Measurements from ENCODE around the gene ARAP1. TPM values are rescaled to one million over a fixed set of nuclear protein-coding genes. Genes with fewer than 3 reads are reported as not detected.

ARAP1 gene
- total and polyA plus RNA-seq, 3 experiments from 2014 or later, result 39.8 to 64.0 (median 61.2) TPM

DNA sequence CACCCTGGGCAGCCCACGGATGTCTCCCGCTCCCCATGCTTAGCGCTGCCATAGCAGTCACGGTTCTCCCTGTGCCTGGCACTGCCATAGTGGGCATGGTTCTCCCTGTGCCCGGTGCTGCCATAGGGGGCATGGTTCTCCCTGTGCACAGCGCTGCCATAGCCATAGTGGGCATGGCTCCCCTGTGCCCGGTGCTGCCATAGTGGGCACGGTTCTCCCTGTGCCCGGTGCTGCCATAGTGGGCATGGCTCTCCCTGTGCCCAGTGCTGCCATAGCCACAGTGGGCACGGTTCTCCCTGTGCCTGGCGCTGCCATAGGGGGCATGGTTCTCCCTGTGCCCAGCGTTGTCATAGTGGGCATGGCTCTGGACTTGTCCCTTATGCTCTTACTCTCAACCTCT lies 19.9 kb upstream of the ARAP1 start:
- H3K27me3 Mint-ChIP-seq, result peaks cover 0 to 1% of the 10 kb centered on the region in 2 donors
- POLR2A ChIA-PET, result no interaction called here
- H3K27ac Mint-ChIP-seq, result peak overlapping the region in 2 of 8 donors; percentile 44 to 58

DNA sequence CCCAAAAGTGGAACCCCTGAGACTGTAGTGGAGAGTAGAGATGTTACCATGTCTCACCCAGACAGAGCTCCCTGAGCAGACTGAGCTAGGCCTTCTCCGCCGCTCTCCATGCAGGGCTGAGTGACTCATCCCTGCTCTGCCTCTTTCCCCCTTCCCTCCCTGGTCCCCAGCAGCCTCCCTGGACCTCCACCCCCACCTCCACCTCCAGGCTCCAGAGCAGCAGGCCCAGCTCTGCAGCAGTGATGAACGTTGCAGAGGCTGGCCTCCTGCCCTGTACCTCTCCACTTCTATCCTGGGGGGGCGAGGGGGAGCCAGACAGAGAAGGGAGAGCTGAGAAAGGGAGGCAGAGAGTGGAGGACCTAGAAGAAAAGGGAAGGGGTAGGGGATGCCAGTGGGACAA lies 19.3 kb upstream of the ARAP1 start:
- DNase-seq, result no peak
- Histone ChIP-seq H3K27ac (ENCODE audit: low read depth, low read length) (no peak overlapping the region), H3K4me3 (ENCODE audit: low read length) (no peak overlapping the region), H3K36me3 (ENCODE audit: insufficient read depth, low read length) (no peaks in the 10 kb centered on the region), H3K9me3 (ENCODE audit: low read length) (no peaks in the 10 kb centered on the region), H3K4me1 (ENCODE audit: insufficient read depth, low read length) (peaks cover 4% of the 10 kb centered on the region), H3K27me3 (ENCODE audit: insufficient read depth, low read length, poor library complexity, severe bottlenecking) (no peaks in the 10 kb centered on the region)
- H3K27ac Mint-ChIP-seq, result peak overlapping the region in 1 of 8 donors; percentile 43
- H3K9me3 Mint-ChIP-seq, result no peaks in the 10 kb centered on the region
- ChIA-PET CTCF (interaction anchor here (1.4 kb wide), 1 partner anchor 46 kb away, joined by 4 read pairs; no protein-coding TSS in a partner anchor), POLR2A (no interaction called here)
- peaks cover 11 to 24% (median 22%) of the 10 kb centered on the region in 3 donors for H3K4me1 Mint-ChIP-seq
- H3K4me3 Mint-ChIP-seq, result no peak overlapping the region
- H3K36me3 Mint-ChIP-seq, result peaks cover 0 to 7% (median 0%) of the 10 kb centered on the region in 3 donors
- H3K27me3 Mint-ChIP-seq, result peaks cover 0 to 3% of the 10 kb centered on the region in 2 donors

More for the DNA sequence above, 19.9 kb upstream of the ARAP1 start:
- no peak for DNase-seq
- Histone ChIP-seq H3K36me3 (ENCODE audit: insufficient read depth, low read length) (no peaks in the 10 kb centered on the region), H3K9me3 (ENCODE audit: low read length) (no peaks in the 10 kb centered on the region), H3K4me3 (ENCODE audit: low read length) (no peak overlapping the region), H3K4me1 (ENCODE audit: insufficient read depth, low read length) (peaks cover 4% of the 10 kb centered on the region), H3K27ac (ENCODE audit: low read depth, low read length) (no peak overlapping the region), H3K27me3 (ENCODE audit: insufficient read depth, low read length, poor library complexity, severe bottlenecking) (no peaks in the 10 kb centered on the region)
- no peaks in the 10 kb centered on the region for H3K9me3 Mint-ChIP-seq
- CTCF ChIA-PET, result interaction anchor here (1.4 kb wide), 1 partner anchor 47 kb away, joined by 4 read pairs; no protein-coding TSS in a partner anchor
- H3K4me1 Mint-ChIP-seq, result peaks cover 13 to 26% (median 26%) of the 10 kb centered on the region in 3 donors
- no peak overlapping the region for H3K4me3 Mint-ChIP-seq
- H3K36me3 Mint-ChIP-seq, result peaks cover 0 to 7% (median 0%) of the 10 kb centered on the region in 3 donors

DNA sequence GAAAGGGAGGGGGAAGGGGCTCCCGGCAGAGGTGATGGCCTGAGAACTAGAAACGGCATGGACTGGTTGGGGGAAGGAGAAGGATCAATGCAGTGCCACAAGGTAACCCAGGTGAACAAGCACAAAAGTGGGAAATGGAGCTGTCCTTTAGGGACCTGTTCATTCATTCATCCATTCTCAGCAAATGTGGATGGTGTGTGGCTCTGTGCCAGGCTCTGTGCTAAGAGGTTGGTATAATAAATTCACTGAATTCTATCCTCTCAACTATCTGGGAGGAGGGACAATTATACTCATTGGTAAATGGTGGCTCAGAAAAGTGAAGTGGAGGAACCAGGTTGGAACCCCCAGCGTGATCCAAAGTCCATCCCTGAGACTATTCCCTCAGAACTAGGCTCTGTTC lies 18.6 kb upstream of the ARAP1 start:
- Histone ChIP-seq H3K27me3 (ENCODE audit: insufficient read depth, low read length, poor library complexity, severe bottlenecking) (no peaks in the 10 kb centered on the region), H3K4me1 (ENCODE audit: insufficient read depth, low read length) (peaks cover 4% of the 10 kb centered on the region), H3K36me3 (ENCODE audit: insufficient read depth, low read length) (no peaks in the 10 kb centered on the region), H3K9me3 (ENCODE audit: low read length) (no peaks in the 10 kb centered on the region), H3K27ac (ENCODE audit: low read depth, low read length) (no peak overlapping the region), H3K4me3 (ENCODE audit: low read length) (no peak overlapping the region)
- Mint-ChIP-seq H3K27me3 (peaks cover 0 to 3% of the 10 kb centered on the region in 2 donors), H3K36me3 (peaks cover 0 to 7% (median 0%) of the 10 kb centered on the region in 3 donors), H3K4me3 (no peak overlapping the region), H3K27ac (no peak overlapping the region), H3K9me3 (no peaks in the 10 kb centered on the region), H3K4me1 (peaks cover 8 to 16% (median 15%) of the 10 kb centered on the region in 3 donors)
- ChIA-PET CTCF (interaction anchor here (1.4 kb wide), 1 partner anchor 45 kb away, joined by 4 read pairs; no protein-coding TSS in a partner anchor), POLR2A (no interaction called here)
- no peak for DNase-seq

DNA sequence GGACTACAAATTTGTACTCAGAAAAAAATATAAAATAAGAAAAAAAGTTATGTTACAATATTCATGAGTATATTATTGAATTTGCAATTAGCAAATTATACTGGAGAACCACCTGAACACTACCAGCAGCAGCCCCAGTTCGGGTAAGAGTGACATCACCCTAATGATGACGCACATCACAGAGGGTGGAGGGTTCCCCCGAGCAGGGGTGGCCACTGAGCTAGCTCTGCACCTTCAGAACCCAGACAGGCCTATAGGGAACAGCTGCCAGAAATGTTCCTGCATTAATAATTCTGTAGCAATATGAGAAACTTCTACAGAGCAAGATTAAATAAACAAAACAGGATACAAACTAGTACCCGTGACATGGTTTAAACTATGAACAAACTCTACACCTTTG lies 17.5 kb upstream of the ARAP1 start:
- ChIA-PET CTCF (no interaction called here), POLR2A (no interaction called here)
- H3K4me3 Mint-ChIP-seq, result no peak overlapping the region
- H3K9me3 Mint-ChIP-seq, result no peaks in the 10 kb centered on the region
- peaks cover 0 to 3% of the 10 kb centered on the region in 2 donors for H3K27me3 Mint-ChIP-seq
- H3K27me3 ChIP-seq (ENCODE audit: insufficient read depth, low read length, poor library complexity, severe bottlenecking), result no peaks in the 10 kb centered on the region
- H3K36me3 Mint-ChIP-seq, result peaks cover 0 to 7% (median 0%) of the 10 kb centered on the region in 3 donors
- no peak overlapping the region for H3K4me3 ChIP-seq (ENCODE audit: low read length)
- no peak overlapping the region for H3K27ac ChIP-seq (ENCODE audit: low read depth, low read length)
- peak overlapping the region in 2 of 8 donors; percentile 6 to 14 for H3K27ac Mint-ChIP-seq
- no peaks in the 10 kb centered on the region for H3K36me3 ChIP-seq (ENCODE audit: insufficient read depth, low read length)
- peaks cover 4 to 8% (median 8%) of the 10 kb centered on the region in 3 donors for H3K4me1 Mint-ChIP-seq
- no peak for DNase-seq
- no peaks in the 10 kb centered on the region for H3K4me1 ChIP-seq (ENCODE audit: insufficient read depth, low read length)
- H3K9me3 ChIP-seq (ENCODE audit: low read length), result no peaks in the 10 kb centered on the region

DNA sequence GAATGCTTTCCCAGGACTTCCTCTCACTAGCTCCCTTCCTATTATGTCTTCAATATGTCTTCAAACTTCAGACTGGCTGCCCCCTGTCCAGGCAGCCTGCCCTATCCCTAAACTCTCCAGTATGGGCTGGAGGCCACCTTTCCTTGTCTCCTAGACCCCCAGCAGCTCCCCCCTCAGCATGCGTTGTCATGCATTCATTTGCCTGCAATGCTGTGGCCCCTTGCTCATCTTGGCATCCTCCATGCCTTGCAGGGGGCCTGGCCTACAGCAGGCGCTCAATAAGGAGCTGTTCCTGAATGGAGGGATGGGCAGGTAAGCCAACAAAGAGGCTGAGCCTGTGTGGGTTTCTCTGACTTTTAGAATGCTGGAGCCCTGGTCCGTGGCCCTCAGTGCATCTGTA lies 16.4 kb upstream of the ARAP1 start:
- H3K27me3 Mint-ChIP-seq, result peaks cover 0 to 3% of the 10 kb centered on the region in 2 donors
- no peak overlapping the region for H3K27ac ChIP-seq (ENCODE audit: low read depth, low read length)
- no peaks in the 10 kb centered on the region for H3K4me1 ChIP-seq (ENCODE audit: insufficient read depth, low read length)
- no peak for DNase-seq
- H3K4me3 ChIP-seq (ENCODE audit: low read length), result no peak overlapping the region
- no peak overlapping the region for H3K4me3 Mint-ChIP-seq
- peak overlapping the region in 2 of 8 donors; percentile 24 to 47 for H3K27ac Mint-ChIP-seq
- no peaks in the 10 kb centered on the region for H3K27me3 ChIP-seq (ENCODE audit: insufficient read depth, low read length, poor library complexity, severe bottlenecking)
- H3K36me3 ChIP-seq (ENCODE audit: insufficient read depth, low read length), result no peaks in the 10 kb centered on the region
- H3K9me3 Mint-ChIP-seq, result no peaks in the 10 kb centered on the region
- ChIA-PET CTCF (interaction anchor here (1.1 to 1.4 kb wide), 2 partner anchors 25 to 43 kb away, joined by 3 to 4 read pairs; partner anchors contain the start of gene STARD10), POLR2A (no interaction called here)
- H3K4me1 Mint-ChIP-seq, result peaks cover 4 to 5% (median 4%) of the 10 kb centered on the region in 3 donors
- H3K36me3 Mint-ChIP-seq, result peaks cover 0 to 4% (median 0%) of the 10 kb centered on the region in 3 donors
- H3K9me3 ChIP-seq (ENCODE audit: low read length), result no peaks in the 10 kb centered on the region

DNA sequence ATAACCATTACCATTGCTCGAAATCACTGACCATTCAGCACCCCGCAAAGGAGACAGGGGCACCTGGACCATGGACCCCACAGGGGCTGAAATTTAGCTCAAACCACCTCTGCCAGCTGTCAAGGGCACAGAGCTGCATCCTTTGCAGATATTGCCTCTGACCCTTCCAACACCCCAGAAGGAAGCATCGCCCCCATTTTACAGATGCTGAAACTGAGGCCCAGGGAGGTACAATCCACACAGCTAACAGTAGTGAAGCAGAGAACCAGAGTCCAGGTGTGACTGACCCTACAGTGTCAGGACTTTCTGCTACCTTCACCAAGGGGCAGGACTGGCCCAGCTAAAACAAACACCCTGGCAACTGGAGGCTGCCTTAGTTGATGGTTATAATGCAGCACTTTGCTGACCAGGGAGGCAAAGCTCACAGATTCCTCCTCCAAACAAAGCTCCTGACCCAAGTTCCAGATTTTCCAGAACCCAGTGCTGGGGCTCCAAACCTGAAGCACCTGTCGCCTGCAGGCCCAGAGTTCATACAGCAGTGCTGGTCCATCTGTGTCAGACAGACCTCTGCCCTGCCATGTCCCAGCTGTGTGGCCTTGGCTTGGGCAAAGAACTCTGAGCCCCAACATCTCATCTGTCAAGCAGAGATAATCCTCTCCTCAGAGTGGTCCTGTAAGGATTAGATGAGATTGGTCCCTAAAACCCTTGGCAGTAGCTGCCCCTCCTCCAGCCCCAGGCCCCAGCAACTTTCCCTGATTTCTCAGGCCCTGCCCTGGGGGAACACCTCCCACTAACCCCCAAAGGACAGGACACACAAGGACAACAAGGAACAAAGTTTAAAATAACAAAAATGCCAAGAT lies 15.2 kb upstream of the ARAP1 start:
- H3K4me3 ChIP-seq (ENCODE audit: low read length), result no peak overlapping the region
- Mint-ChIP-seq H3K36me3 (peaks cover 0 to 1% (median 0%) of the 10 kb centered on the region in 3 donors), H3K4me1 (peaks cover 7 to 12% (median 11%) of the 10 kb centered on the region in 3 donors), H3K27me3 (peaks cover 0 to 4% of the 10 kb centered on the region in 2 donors), H3K4me3 (no peak overlapping the region), H3K9me3 (no peaks in the 10 kb centered on the region), H3K27ac (peak overlapping the region in 2 of 8 donors; percentile 55 to 60)
- no peaks in the 10 kb centered on the region for H3K36me3 ChIP-seq (ENCODE audit: insufficient read depth, low read length)
- no peak overlapping the region for H3K27ac ChIP-seq (ENCODE audit: low read depth, low read length)
- ChIA-PET POLR2A (no interaction called here), CTCF (interaction anchor here (0.9 to 1.4 kb wide), 4 partner anchors 27 to 64 kb away, joined by 3 to 4 read pairs (median 3); partner anchors contain the start of gene STARD10)
- DNase-seq, result no peak
- H3K4me1 ChIP-seq (ENCODE audit: insufficient read depth, low read length), result no peaks in the 10 kb centered on the region
- no peaks in the 10 kb centered on the region for H3K27me3 ChIP-seq (ENCODE audit: insufficient read depth, low read length, poor library complexity, severe bottlenecking)
- H3K9me3 ChIP-seq (ENCODE audit: low read length), result no peaks in the 10 kb centered on the region

DNA sequence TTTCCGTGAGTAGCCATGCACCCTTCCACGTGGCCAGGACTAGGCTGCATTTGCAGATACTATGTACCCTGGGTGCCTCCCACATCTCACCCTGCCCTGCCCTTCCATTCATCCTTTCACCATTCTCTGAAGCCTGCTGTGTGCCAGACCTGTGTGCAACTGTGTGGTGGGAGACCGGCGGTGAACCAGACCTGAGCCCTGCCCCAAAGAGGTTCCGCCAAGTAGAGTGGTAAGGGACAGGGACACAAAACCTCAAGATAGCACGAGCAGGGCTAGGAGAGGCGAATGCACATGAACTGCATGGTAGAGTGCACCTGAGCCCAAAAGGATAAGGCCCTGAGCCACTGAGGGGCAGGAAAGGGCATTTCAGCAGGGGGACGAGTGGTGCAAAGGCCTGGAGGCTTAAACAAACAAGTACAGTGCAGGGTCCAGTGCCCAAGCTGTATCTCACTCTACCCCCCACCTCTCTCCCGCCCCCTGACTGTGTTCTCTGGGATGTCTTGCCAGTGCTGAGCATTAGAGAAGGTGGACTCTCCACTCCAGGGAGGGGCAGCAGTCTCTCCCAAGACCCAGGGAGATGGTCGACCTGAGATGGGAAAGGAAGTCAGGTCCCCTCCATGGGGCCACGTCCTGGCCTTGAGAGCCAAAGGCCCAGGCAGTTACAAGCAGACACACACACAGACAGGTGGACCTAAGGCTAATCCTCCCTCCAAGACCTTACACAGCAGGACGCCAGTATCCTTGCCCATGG lies 14.1 kb upstream of the ARAP1 start:
- Mint-ChIP-seq H3K9me3 (no peaks in the 10 kb centered on the region), H3K36me3 (no peaks in the 10 kb centered on the region), H3K4me3 (no peak overlapping the region), H3K4me1 (peaks cover 7 to 15% (median 14%) of the 10 kb centered on the region in 3 donors), H3K27me3 (peaks cover 0 to 5% of the 10 kb centered on the region in 2 donors), H3K27ac (peak overlapping the region in 1 of 8 donors; percentile 42)
- no peak for DNase-seq
- Histone ChIP-seq H3K9me3 (ENCODE audit: low read length) (no peaks in the 10 kb centered on the region), H3K4me3 (ENCODE audit: low read length) (no peak overlapping the region), H3K27me3 (ENCODE audit: insufficient read depth, low read length, poor library complexity, severe bottlenecking) (no peaks in the 10 kb centered on the region), H3K4me1 (ENCODE audit: insufficient read depth, low read length) (no peaks in the 10 kb centered on the region), H3K27ac (ENCODE audit: low read depth, low read length) (no peak overlapping the region), H3K36me3 (ENCODE audit: insufficient read depth, low read length) (no peaks in the 10 kb centered on the region)
- POLR2A ChIA-PET, result no interaction called here
- CTCF ChIA-PET, result interaction anchor here (1.0 to 2.2 kb wide), 2 partner anchors 14 to 28 kb away, joined by 3 to 5 read pairs; partner anchors contain the start of gene STARD10

Measured in CD8-positive, alpha-beta memory T cell (primary cell).